GM18868 (cell line): ENCODE results near the gene C22orf31.
"Not testable (repeated sequence)": the region's sequence is repeated elsewhere in the genome, so short reads cannot be mapped to it uniquely, and the experiment has no call there.

Experiments
- ATAC-seq: cut with Tn5 transposase; IDR thresholded peaks from one replicate; pipeline ENCODE4 v1.9.1; 2021; ENCODE audit warnings: mild to moderate bottlenecking, moderate library complexity; ENCODE audit not compliant: unreplicated experiment

Gene C22orf31

DNA sequence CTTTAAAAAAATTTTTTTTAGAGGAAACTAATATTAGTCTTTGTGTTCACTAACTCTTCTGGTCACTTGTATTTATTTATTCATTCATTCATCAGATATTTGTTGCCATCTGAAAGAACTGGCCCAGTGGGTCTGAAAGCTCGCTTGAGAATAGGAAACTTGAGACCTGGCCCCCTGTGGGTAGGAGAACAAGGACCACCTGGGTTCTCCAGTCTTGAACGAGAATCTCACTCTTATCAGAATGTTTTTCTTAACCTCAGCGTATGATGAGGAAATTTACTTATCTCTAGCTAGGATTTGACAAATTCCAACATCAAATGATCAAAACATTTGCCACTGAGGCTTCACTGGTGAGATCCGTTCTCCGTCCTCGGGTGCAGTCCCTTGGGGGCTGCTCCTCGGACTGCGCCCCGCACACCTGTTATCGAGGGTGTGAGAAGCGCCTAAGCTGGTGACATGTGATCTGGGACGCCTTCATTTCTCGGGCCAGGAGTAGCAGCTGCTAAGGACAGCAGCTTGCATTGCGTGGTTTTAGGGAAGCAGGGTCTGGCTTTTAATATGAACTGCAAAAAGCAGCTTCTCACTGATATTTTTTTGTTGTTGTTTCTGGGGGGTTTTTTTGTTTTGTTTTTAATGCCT is 6.3 kb downstream of the C22orf31 start:
- ATAC-seq = no peak

DNA sequence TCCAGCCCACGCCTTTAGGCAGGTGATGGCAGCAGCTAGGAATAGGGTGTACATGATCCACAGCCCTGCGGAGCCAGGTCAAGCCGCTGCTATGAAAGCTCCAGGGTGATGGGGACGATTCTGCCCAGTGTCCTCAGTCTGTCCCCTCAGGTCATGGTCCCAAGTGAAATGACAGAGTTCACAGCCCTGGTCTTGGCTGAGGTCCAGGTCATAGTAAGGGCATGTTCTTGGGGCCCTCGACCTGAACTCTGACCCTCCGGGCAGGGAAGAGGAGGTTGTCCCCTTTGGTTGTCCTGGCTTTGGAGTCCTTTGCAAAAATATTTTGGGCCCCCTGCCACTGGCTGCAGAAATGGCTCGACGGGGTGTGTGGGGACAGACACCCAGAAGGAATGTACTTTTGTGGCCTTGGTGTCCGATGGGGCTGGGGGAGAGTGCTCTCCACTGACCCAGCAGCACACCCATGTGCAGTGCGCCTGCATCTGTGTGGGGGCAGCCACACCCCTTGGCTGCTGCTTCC is 7.3 kb downstream of the C22orf31 start:
- no peak for ATAC-seq

DNA sequence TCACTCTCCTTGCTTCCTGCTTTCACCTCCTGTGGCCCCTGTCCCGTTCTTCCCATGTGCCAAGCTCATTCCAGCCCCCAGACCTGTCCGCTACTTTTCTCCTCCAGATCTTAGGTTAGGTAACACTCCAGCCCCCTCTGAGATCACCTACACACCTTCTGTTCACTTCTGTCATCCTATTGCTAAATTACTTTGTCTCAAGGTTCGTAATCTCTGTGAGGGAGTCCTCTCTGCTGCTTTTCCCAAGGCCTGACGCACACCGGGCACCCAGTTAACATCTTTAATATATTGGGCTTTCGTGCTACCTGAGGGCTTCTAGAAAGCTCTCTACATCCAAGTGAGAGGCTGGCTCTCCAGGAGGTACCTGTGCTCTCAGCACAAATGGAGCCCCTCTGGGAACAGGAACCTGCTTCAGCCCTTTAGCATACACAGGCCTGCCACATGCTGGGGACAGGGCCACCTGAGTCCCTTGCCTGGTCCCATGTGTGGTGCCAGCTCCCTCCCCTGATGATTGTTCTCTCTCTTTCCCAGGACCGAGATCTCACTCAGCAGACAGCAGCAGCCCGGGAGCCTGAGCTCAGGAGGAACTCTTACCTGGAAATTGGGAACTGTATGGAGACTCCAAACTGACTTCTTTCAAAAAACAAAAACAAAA is 8.5 kb downstream of the C22orf31 start:
- no peak for ATAC-seq

DNA sequence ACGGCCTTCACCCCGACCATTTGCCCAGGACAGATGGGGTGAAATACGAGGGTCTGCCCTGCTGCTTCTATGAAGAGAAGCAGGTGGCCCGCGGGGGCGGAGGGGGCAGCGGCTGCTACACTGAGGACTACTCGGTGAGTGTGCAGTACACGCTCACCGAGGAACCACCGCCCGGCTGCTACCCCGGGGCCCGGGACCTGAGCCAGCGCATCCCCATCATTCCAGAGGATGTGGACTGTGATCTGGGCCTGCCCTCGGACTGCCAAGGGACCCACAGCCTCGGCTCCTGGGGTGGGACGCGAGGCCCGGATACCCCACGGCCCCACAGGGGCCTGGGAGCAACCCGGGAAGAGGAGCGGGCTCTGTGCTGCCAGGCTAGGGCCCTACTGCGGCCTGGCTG is 11.2 kb downstream of the C22orf31 start:
- no peak for ATAC-seq

DNA sequence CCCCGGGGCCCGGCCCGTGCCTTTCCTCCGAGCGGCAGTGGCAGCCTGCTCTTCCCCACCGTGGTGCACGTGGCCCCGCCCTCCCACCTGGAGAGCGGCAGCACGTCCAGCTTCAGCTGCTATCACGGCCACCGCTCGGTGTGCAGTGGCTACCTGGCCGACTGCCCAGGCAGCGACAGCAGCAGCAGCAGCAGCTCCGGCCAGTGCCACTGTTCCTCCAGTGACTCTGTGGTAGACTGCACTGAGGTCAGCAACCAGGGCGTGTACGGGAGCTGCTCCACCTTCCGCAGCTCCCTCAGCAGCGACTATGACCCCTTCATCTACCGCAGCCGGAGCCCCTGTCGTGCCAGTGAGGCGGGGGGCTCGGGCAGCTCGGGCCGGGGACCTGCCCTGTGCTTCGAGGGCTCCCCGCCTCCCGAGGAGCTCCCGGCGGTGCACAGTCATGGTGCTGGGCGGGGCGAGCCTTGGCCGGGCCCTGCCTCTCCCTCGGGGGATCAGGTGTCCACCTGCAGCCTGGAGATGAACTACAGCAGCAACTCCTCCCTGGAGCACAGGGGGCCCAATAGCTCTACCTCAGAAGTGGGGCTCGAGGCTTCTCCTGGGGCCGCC is 11.9 kb downstream of the C22orf31 start:
- ATAC-seq = no peak

DNA sequence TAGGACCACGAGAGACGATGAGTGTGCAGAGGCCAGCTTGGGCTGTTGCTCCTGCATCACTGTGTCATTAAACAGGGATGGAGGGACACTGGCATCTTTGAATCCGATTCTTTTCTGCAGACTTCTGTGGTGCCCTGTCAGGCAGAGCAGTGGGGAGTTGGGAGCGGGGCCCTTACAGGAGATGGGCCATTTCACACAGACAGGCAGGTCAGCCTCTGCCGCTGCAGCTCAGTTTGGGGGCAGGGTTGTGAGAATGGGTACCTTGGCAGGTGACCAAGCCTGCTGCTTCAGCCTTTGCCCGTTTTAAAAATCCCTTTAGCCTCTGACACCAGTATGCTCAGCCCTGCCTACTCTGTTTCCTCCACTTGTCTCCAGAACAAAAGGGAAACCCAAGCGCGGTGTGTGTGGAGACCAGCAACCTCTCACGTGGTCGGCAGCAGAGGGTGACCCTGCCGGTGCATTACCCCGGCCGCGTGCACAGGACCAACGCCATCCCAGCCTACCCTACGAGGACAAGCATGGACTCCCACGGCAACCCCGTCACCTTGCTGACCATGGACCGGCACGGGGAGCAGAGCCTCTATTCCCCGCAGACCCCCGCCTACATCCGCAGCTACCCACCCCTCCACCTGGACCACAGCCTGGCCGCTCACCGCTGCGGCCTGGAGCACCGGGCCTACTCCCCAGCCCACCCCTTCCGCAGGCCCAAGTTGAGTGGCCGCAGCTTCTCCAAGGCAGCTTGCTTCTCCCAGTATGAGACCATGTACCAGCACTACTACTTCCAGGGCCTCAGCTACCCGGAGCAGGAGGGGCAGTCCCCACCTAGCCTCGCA is 12.6 kb downstream of the C22orf31 start:
- ATAC-seq = no peak

DNA sequence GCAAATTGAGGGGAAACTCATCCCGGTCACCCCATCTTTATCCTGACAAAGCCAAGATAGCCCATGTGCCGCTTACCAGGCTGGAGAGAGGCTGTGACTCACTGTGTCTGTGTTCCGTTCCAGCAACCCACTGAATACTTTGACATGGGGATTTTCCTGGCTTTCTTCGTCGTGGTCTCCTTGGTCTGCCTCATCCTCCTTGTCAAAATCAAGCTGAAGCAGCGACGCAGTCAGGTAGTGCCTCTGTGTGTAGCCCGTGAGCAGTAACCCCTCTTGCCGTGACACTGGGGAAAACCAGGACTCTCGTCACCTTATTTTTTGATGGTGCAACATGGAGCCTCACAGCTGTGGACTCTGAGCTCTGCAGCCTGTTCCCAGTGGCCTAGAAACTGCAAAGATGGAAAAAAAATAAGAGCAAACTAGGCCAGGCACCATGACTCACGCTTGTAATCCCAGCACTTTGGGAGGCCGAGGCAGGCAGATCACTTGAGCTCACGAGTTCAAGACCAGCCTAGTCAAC is 16.9 kb downstream of the C22orf31 start:
- no peak for ATAC-seq

DNA sequence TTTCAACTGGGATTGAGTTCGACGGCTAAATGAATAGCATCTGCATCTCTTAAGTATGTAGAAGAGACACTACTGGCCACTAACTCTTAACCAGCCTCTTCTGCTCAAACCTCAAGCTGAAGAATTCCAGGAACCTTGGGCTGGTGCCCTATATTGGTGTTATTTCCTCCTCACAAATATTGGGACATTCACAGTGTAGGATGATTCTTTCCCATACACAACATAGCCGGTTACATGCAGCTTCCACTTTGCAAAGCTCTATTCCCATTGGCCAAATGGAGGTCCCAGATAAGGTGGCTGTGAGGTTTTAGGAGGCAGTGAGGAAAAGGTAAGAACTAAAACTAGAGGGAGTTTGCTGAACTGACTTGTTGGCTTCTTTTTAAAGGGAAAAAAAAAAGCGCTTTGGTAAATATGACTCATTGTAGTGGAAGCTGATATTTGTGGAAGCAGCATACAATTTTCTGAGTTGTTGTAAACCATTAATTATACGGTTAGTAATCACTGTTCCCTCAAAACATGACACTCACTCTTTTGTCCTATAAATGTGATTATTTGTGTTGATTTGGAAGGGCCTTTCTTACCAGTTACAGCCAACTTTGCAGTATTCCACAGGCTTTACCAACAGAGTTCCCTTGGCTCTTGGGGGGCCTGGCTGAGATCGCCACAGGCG is 17.6 kb downstream of the C22orf31 start:
- ATAC-seq = no peak

DNA sequence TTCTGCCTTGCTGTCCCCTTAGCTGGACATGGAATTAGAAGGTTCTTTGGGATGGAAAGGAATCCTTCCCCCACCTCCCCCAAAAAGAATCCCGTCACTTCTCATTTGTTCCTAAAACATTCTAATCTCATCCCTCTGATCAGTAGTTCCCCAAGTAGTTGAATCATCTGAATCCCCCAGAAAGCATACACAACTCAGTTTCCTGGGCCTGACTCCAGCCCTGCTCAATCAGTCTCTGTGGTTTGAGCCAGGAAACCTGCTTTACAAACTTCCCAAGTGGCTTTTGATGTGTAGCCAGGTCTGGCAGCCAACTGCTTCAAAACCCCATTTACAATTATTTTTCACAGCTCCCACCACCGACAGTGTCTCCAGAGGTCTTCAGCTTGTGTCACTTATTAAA is 20.2 kb downstream of the C22orf31 start:
- ATAC-seq = no peak

DNA sequence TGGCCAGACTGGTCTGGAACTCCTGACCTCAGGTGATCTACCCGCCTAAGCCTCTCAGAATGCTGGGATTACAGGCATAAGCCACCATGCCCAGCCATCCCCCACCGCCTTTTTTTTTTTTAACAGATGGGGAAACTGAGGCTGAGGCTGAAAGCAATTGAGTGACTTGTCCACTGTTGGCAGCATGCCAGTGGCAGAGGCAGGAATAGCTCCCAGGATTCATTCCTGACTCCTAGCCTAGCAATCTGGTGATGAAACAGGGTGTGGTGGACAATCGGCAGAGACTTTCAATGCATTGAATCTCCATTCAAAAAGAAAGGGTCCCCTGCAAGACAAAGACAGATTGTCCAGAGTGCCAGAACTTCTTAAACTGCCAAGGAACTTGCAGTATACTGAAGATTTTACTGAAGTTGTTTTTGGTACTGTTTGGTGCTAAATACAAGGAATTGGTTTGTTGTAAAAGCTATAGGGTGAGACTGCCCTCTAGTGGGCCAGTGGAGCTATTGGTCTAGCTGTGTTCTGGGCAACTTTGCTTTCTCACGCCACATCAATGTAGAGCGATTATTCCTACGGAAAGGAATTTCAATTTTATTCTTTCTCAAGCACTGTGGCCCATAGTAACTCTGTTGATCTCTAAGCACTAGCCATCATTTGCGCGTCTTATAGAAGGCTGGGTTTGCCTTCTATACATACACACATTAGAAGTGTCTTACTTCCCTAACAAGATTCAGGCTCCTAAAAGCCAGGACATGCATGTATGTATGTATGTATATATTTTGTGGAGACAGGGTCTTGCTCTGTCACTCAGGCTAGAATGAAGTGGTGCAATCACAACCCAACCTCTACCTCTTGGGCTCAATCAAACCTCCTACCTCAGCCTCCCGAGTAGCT is 21.0 kb downstream of the C22orf31 start:
- no peak for ATAC-seq

DNA sequence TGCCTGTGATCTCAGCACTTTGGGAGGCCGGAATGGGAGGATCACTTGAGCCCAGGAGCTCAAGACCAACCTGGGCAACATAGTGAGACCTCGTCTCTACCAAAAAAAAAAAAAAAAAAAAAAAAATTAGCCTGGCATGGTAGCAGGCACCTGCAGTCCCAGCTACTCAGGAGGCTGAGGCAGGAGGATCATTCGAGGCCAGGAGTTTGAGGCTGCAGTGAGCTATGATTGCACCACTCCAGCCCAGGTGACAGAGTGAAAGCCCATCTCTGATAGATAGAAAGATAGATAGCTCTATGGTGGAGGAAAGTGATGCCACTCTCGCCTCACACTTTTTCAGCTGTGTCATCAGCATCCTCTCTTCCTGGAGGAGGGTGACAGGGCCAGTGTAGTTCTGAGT is 21.9 kb downstream of the C22orf31 start:
- ATAC-seq = not testable (repeated sequence)

DNA sequence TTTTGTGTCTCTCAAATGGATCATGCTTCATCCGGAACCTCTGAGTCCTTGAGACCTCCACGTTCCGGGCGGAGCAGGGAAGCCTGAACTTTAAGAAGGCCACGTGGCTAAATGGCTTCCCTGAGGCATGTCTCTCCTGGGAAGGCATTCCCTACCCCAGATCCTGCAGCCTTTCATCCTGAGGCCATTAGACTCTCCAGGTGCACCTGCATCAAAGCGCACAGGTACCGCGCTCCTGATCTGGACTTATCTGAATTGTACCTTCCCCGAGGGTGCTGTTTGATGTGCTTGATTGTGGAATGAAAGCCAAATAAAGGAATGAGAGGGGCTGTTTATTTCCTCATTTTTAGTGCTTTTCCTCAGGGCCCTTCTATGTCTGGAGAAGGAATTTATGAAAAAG is 22.5 kb downstream of the C22orf31 start:
- ATAC-seq = no peak

DNA sequence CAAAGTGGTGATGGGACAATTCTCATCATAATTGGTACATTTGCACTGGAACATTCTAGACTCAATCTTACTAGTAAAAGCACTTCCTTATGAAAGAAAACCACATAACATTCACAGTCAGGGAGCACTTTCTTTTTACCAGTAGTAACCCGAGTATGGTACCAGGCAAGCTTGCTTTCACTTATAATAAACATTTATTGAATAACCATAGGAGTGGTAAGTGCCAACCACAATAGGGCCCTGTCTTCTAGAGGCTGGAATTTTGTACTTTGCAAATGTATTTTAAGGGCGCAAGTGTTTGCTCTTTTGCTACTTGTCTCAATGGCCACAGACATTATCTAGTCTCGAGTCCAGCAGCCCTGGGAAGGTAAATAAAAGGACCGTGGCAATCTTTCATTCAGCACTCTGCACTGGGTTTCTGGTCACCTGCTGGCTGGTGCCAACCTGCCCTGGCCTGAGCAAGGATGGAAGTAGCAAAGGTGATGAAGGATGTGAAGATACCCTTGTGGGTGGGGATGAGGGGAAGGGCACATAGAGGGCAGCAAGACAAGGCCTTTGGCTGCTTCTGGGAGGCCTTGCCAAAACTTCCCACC is 24.2 kb downstream of the C22orf31 start:
- ATAC-seq = no peak

DNA sequence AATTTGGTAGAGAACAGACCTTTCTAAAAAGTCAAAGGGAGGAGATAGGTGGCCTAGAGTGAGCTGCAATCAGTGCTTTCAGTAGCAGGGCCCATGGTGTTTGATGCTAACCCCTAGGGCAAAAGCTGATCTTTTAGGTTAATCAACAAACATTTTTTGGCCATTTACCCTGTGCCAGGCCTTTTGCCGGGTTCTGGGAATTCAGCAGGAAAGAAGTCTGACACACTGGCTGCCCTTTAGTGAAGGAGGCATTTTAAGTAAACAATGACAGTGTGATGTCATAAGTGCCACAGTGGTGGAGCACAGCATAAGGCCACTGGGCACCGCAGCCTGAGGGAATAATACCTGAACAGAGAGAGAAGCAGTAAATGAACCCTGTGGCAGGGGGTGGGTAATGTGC is 29.0 kb downstream of the C22orf31 start:
- ATAC-seq = no peak

DNA sequence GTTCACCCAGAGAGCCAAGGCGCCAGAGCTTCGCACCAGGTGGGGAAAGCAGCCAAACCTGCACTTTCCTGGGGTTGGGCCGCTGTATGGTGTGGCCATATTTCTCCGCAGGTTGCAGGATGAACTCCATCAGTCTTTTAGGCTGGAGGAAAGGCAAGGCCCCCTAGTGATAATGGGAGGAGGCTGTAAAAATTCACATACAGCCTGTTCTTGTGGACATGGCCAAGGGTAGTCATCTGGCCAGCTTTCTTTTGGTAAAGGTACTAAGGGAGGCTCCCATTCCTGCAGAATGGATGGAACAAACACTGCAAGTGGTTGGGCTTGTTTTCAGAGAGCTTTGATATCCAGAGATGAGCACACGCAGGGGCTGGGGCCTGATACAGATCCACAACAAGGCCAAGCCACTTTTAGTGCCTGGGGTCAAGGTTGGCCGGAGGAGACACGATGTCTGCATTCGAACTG is 29.6 kb downstream of the C22orf31 start:
- no peak for ATAC-seq

DNA sequence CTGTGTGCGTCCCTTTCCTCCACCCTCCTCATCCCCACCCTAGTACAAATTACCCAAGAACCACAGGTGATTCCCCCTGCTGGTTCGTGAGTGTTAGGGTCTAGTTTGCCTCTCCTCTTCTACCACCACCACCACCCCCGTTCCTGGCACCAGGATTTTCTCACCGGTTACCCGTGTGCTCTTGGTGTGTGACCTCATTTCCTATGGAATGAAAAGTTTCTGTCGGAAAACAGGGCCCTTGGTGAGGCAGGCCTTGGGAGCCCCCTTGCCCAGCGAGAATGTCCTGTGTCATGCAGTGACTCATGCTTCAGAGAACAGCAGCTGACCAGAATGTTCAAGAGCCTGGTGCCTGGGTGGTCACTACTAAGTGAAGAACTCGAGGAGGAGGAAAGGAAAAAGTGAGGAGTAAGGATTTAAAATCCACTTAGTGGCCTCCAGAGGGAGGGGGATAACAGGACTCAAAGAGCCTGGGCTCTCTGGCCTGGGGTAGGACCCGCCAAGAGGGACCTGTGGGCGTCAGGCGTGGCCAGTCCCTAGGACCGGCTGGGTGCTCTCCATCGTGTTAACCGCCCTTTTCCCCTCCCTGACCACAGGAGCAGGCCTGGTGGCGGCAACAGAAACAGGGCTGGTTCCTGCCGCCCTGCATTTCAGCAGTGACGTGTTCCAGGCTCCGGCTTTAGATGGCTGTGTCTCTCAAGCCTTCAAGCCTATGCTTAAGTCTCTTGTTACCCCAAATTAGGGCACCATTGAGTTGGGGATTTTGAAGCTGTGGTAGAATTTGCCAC is 30.2 kb downstream of the C22orf31 start:
- no peak for ATAC-seq

DNA sequence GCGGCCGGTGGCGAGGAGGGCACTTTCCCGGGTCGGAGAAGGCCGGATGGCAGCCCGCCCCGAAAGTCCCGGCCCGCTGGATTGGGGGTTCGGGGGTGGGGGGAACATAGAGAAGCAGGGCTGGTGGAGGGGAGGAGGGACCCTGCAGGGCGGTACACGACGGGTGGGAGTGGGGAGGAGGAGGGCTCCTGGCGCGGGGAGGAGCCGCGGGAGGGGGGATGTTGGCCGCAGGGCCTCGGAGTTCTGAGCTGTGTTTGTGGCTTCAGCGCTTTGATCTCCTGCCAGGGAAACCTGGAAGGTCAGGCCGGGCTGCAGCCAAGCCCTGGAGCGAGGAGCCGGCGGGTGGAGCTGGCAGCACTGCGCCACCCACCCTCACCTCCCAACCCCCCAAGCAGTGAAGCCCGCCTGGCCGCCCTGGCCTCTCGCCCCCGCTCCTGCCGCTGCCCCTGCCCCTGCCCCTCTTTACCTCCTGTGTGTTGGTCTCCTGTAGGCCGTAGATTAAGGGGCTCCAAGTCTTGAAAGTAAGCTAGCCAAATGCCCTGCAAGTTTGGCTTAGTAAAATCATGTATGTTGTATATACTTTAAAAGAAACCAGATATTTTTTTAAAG is 30.9 kb downstream of the C22orf31 start:
- ATAC-seq = no peak
